ENCODE data around the gene FAXDC2. TPM values are rescaled to one million over a fixed set of nuclear protein-coding genes. Genes with fewer than 3 reads are reported as not detected.

Gene FAXDC2
- total RNA-seq, 2 donors from 2014 or later = 2.3 to 6.2 TPM

DNA sequence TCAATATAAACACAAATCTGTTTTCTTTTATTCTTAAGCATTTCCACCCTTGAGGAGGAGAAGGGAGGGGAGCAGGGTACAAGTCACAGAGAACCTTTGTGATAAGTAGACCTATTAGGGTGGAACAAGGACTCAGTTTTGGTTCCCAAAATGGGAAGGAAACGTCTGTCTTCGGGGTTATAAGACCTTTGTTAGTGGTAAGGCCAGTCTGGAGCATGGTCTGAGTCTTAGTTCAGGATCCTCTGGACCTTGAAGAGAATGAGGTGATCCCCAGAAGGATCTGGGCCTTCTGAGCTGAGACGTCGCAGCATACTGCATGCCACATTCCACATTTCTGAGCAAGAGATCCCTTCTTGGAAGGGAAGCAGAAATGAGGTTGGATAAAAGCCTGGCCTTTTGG is 37.2 kb downstream of the FAXDC2 start:
- peaks cover 25% of the 10 kb centered on the region for H3K4me1 Mint-ChIP-seq
- no peak overlapping the region for H3K27ac Mint-ChIP-seq
- no peaks in the 10 kb centered on the region for H3K27me3 ChIP-seq (ENCODE audit: control insufficient read depth, insufficient read depth, low read length, poor library complexity, severe bottlenecking)
- no peak for TF ChIP-seq CTCF (conservative IDR thresholded peaks at IDR 0.05)
- H3K36me3 Mint-ChIP-seq (ENCODE audit: low read depth) = peaks cover 84% of the 10 kb centered on the region
- H3K27ac ChIP-seq (ENCODE audit: low read depth, low read length) = no peak overlapping the region
- H3K9me3 Mint-ChIP-seq = no peaks in the 10 kb centered on the region
- no peak overlapping the region for H3K4me3 Mint-ChIP-seq
- DNase-seq = no peak
- H3K4me1 ChIP-seq (ENCODE audit: control insufficient read depth, insufficient read depth, low read length) = peaks cover 10% of the 10 kb centered on the region
- H3K4me3 ChIP-seq (ENCODE audit: low read length) = no peak overlapping the region
- 95 to 99% methylated on average over 4 of the region's 4 CpGs for WGBS, 2 experiments (ENCODE audit: insufficient coverage in 1 of 2, insufficient read length in 1 of 2)
- H3K36me3 ChIP-seq (ENCODE audit: control insufficient read depth, insufficient read depth, low read length) = peaks cover 89% of the 10 kb centered on the region
- H3K9ac ChIP-seq (ENCODE audit: extremely low read depth, low read length, poor library complexity, severe bottlenecking) = no peak overlapping the region
- H3K27me3 Mint-ChIP-seq (ENCODE audit: insufficient read depth) = no peaks in the 10 kb centered on the region
- H3K9me3 ChIP-seq (ENCODE audit: control insufficient read depth, low read length) = no peaks in the 10 kb centered on the region

GRCh38 chr5:154811653-154812465 is 38.5 kb downstream of the FAXDC2 start:
- no peaks in the 10 kb centered on the region for H3K9me3 Mint-ChIP-seq
- H3K27ac Mint-ChIP-seq = peak overlapping the region; percentile 58
- Histone ChIP-seq H3K9ac (ENCODE audit: extremely low read depth, low read length, poor library complexity, severe bottlenecking) (no peak overlapping the region), H3K4me1 (ENCODE audit: control insufficient read depth, insufficient read depth, low read length) (peaks cover 10% of the 10 kb centered on the region), H3K9me3 (ENCODE audit: control insufficient read depth, low read length) (no peaks in the 10 kb centered on the region), H3K36me3 (ENCODE audit: control insufficient read depth, insufficient read depth, low read length) (peaks cover 91% of the 10 kb centered on the region), H3K27ac (ENCODE audit: low read depth, low read length) (no peak overlapping the region), H3K27me3 (ENCODE audit: control insufficient read depth, insufficient read depth, low read length, poor library complexity, severe bottlenecking) (no peaks in the 10 kb centered on the region), H3K4me3 (ENCODE audit: low read length) (no peak overlapping the region)
- WGBS, 2 experiments (ENCODE audit: insufficient coverage in 1 of 2, insufficient read length in 1 of 2) = 65 to 79% methylated on average over 2 to 3 of the region's 3 CpGs
- peaks cover 82% of the 10 kb centered on the region for H3K36me3 Mint-ChIP-seq (ENCODE audit: low read depth)
- peak; percentile 95 for TF ChIP-seq CTCF (conservative IDR thresholded peaks at IDR 0.05)
- DNase-seq = peak; percentile 84
- peaks cover 18% of the 10 kb centered on the region for H3K4me1 Mint-ChIP-seq
- H3K27me3 Mint-ChIP-seq (ENCODE audit: insufficient read depth) = no peaks in the 10 kb centered on the region
- no peak overlapping the region for H3K4me3 Mint-ChIP-seq

DNA sequence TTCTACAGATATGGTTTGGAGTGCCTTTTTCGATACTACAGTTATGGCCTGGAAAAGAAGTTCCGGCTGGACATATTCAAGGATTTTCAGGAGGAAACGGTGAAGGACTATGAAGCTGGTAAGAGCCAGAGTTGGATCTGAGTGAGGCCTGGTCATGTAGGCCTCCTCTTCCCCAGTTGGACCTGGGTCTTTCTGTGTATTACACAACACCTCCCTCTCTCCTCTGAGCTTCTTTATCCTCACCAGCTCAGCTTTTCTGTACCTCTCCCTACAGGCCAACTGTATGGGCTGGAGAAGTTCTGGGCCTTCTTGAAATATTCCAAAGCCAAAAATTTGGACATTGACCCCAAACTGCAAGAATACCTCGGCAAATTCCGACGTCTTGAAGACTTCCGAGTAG is 39.2 kb downstream of the FAXDC2 start:
- Mint-ChIP-seq H3K9me3 (no peaks in the 10 kb centered on the region), H3K27me3 (ENCODE audit: insufficient read depth) (no peaks in the 10 kb centered on the region), H3K4me1 (peaks cover 12% of the 10 kb centered on the region), H3K27ac (peak overlapping the region; percentile 27), H3K4me3 (no peak overlapping the region), H3K36me3 (ENCODE audit: low read depth) (peaks cover 82% of the 10 kb centered on the region)
- Histone ChIP-seq H3K9ac (ENCODE audit: extremely low read depth, low read length, poor library complexity, severe bottlenecking) (no peak overlapping the region), H3K4me1 (ENCODE audit: control insufficient read depth, insufficient read depth, low read length) (peaks cover 9% of the 10 kb centered on the region), H3K36me3 (ENCODE audit: control insufficient read depth, insufficient read depth, low read length) (peaks cover 92% of the 10 kb centered on the region), H3K27ac (ENCODE audit: low read depth, low read length) (no peak overlapping the region), H3K4me3 (ENCODE audit: low read length) (no peak overlapping the region), H3K9me3 (ENCODE audit: control insufficient read depth, low read length) (no peaks in the 10 kb centered on the region), H3K27me3 (ENCODE audit: control insufficient read depth, insufficient read depth, low read length, poor library complexity, severe bottlenecking) (no peaks in the 10 kb centered on the region)
- WGBS, 2 experiments (ENCODE audit: insufficient coverage in 1 of 2, insufficient read length in 1 of 2) = 94 to 95% methylated on average over 7 of the region's 7 CpGs
- DNase-seq = no peak
- no peak for TF ChIP-seq CTCF (conservative IDR thresholded peaks at IDR 0.05)

Data from endodermal cell (in vitro differentiated cells).